GM21367 (cell line): Measurements from ENCODE around the gene FAM107B.

Source experiments
- ATAC-seq: cut with Tn5 transposase; IDR thresholded peaks from one replicate; pipeline ENCODE4 v1.9.1; 2021; ENCODE audit not compliant: unreplicated experiment

The FAM107B gene

GRCh38 chr10:14540611-14541010 is 234.1 kb downstream of the FAM107B start:
- ATAC-seq, result no peak

DNA sequence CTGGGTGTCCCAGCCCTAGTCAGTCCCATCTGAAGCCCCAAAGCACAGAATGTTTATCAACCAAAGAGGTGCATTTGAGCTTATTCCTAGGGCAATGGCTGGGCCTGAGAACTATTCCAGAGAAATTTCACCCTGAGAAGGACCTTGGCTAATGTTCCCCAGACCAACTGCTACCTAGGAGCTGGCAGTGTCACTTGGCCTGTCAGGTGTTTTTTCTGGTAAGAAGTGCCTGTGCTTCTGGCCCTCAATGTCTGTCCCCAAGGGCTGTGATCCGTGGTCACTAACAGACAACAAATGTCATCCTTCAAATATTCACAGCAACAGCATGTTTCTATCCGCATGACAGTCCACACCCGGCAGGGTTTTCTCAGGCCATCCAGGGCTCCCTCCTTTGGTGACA is 234.6 kb downstream of the FAM107B start:
- ATAC-seq, result no peak

DNA sequence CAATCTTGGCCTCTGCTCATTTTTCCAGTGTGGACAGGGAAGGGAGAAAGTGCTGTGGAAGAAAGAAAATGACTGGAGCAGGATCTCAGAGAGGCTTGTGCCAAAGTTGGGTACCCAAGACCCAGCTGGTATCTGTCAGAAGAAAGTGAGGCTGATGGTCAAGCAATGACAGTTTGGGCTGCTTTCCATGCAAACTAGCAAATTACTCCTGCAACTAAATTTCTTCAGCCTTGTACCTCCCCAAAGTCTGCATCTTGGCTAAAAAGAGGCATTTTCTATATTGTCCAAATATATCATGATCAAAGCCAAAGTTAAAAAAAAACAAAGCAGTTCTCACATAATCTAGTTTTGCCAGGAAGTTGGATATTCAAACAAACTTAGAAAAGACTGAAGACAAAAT is 235.5 kb downstream of the FAM107B start:
- no peak for ATAC-seq

GRCh38 chr10:14536241-14537213 is 238.2 kb downstream of the FAM107B start:
- ATAC-seq, result no peak

GRCh38 chr10:14535457-14536130 is 239.1 kb downstream of the FAM107B start:
- no peak for ATAC-seq

DNA sequence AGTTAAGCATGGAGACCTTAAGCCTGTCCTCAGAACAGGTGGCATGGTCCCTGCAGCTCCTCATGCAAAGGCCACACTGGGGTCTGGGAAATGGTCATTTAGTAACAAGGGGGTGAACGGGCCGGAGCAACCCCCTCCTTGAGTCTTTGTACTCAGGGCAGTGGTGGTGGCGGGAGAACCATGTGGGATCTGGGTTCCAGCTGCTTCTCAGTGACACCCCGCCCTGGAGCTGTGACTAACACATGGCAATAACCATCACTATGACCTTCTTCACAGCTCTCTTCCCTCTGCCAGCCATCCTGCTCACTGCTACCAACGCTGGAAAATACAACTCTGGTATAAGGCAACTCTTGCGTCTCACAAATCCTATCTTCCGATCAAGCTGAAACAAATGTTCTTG is 240.5 kb downstream of the FAM107B start:
- no peak for ATAC-seq

DNA sequence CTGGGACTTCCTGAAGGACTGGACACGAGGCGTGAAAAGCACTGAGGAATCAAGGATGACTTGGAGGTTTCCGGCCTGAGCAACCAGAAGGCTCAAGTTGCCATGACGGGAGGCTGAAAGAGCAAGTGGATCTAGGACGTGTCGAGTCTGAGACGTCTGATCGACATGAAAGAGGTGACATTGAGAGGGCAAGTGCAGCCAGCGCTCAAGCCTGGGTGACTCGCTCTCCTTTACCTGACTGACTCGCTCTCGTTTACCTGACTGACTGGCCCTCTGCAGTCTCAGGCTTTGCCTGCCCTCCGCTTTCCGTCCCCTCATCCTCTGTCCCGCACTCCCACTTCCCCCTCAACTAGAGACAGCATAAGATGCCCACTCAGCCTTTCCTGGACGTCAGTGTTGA is 241.4 kb downstream of the FAM107B start:
- no peak for ATAC-seq

DNA sequence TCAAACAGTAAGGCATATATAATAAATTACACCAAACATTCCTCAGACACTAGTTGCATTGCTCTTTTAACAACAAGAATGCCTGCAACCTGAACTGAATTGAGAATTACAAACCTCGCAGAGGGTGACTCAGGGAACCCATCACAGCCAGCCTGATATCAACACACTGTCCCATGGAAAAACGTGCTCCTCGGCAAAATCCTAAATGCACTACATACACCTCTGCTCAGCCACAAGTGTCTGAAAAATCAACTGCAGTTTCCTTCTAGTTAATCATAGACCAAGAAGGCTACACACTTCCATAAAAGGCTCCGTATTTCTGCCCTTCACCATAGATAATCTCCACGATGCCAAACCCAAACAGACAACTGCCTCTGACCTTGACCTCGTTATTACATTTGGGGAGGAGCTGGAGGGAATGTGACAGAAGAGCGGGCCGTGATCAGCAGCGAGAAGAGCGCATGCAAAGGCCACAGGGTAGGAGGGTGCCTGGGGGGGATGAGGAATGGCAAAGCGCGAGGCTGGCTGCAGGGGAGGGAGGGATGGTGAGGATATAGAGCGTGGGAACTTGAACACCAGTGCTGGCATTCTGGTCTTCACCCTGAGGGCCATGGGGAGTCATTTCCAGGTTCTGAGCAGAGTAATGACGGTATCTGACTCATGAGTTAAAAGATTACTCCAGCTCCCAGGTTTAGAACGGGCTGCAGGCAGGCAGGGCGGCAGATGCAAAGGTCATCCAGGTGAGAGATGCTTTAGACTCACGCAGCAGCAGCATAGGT is 242.0 kb downstream of the FAM107B start:
- no peak for ATAC-seq

GRCh38 chr10:14531974-14532373 is 242.7 kb downstream of the FAM107B start:
- no peak for ATAC-seq

GRCh38 chr10:14530465-14530864 is 244.2 kb downstream of the FAM107B start:
- no peak for ATAC-seq

DNA sequence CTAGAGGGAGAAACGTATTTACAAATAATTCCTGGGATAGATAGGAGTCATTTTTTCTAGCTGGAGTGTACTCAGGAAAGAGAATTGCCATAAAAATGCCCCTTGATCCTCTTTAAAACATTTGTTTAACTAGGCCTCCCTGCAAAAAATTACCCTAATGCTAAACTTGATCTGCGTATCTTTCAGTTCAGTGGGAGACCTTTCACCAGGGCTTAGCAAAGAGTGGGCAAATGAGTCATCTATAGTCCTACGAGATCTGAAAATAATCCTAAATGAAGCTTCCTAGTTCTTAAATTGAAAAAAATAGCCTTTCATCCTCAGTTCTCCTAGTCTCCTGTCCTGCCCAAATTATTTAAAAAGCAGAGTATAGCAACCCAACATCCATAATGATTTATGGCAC is 245.3 kb downstream of the FAM107B start:
- no peak for ATAC-seq

DNA sequence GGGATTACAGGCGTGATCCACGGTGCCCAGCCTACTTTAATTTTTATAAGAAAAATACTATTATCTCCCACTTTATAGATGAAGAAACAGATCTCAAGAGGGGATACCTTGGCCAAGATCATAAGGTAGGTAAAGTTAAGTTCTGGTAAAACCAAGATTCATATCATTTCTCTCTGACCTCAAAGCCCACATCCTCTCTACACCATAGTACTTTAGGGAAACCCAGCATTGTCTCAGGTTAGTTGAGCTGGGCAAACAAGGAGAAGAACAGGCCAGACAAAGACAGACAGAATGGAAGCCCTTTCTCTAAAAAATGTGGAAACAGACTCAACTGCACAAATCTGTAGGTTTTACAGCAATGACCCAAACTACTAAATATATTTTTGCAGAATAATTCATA is 246.2 kb downstream of the FAM107B start:
- ATAC-seq, result no peak

GRCh38 chr10:14527915-14528314 is 246.8 kb downstream of the FAM107B start:
- no peak for ATAC-seq

DNA sequence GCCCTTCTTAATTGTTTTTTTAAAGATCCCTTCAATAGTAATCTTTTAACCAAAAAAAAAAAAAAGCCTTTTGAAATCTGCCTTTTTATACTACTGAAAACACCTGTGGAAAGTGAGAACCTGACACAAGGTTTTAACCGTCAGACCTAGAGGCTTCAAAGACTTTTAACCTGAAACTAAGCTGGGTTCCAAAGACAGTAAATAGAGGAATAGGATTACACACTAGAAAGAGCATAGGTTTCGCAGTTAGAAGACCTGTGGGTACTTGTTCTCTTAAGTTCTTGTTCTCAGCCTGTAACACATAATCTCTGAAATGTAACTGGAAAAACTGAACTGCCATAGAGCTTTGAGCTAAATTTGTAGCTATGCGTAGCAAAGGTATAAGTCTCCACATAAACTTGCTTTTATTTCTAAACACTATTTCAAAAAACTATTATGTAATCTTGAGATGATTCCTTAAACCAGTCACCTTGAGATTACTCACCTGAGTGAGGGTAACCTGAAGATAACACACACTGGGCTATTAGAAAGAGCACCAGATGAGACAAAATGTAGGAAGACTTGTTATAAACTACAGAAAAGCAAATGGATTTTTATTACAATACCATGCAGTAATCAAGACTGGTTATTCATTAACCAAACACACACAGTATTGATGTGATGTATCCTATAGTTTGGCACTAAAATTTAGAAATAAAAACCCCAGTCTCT is 247.4 kb downstream of the FAM107B start:
- no peak for ATAC-seq

GRCh38 chr10:14526326-14526725 is 248.4 kb downstream of the FAM107B start:
- ATAC-seq, result no peak

DNA sequence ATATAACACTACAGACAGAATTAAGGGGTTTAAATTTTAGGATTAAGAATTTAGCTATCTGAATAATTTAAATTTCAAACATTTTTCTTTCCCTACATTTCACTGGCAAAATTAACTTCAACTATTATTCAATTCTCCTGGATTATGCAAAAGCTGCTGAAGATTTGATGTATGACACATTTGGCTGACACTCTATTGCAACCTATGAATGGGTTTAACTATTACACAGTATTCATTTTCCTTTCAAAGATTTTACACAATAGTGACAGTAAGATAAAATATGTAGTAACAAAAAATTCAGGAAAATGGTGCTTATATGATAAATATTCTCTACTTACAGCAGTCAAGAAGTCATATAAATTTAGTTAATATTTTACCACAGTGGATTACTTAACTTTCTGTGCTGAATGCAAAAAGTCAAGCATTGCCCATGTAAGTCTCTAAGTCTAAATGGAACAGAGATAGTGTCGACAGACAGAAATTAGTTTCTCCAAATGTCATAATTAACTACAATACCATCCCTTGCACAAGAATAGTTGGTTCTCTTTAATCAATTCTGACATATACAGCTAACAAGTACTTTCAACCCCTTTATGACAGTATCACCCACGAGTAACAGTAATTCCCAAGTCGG is 249.9 kb downstream of the FAM107B start:
- no peak for ATAC-seq

GRCh38 chr10:14523286-14523685 is 251.4 kb downstream of the FAM107B start:
- no peak for ATAC-seq

DNA sequence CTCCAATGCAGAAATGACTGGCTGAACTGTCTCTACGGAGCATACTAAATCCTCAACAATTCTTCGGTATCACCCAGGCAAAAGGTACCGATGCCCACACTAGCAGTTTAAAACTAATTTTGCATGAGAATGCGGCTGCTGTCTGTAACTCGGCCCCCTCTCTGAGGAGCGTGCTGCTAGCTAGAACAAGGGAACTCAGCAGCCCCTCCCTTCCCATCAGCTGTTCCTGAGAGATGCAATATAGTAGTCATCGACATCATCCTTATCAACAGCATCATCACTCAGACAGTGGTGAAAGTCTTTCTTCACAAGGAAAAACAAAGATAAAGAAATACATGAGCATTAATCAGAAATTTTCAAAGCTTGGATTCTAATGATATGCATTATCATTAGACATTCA is 254.9 kb downstream of the FAM107B start:
- no peak for ATAC-seq

GRCh38 chr10:14518149-14518548 is 256.5 kb downstream of the FAM107B start:
- ATAC-seq, result no peak

DNA sequence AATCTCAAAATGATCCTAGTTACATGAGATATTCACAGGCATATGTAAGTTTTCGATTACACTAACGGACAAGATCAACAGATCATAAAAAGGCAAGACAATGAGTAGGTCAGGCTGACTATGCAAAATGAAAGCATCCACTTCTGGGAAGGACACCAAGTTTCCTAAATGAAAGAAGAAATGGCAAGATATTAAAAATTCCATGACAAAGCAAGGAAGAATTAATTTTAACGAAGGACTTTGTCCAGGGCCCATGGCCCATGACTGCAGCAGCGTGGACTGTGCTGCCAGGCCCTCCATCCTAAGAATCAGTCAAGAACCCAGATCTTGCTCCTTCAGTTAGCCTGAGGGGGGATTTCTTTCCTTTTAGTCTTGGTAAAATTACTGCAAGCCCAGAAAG is 261.6 kb downstream of the FAM107B start:
- ATAC-seq, result no peak
